Epithelial cell of esophagus (primary cell): ENCODE measurements around the gene PRPH2.
A peak's percentile ranks its signal among the peaks of the same experiment; 100 is the strongest.

Experiments
- DNase-seq: peaks from one replicate; pipeline ENCODE4 v3.0.0; 2010; ENCODE audit warnings: low read depth
- H3K4me3 ChIP-seq: 2 replicates; pipeline ENCODE4 v1.5.1; 2011; ENCODE audit warnings: mild to moderate bottlenecking, low read length, control low read depth
- CTCF ChIP-seq: IDR thresholded peaks from 2 replicates; pipeline ENCODE4 v1.5.1; 2011; ENCODE audit warnings: low read depth, mild to moderate bottlenecking, low read length, control low read depth, inconsistent platforms; ENCODE audit not compliant: insufficient read depth; ENCODE audit errors: missing control alignments

Gene PRPH2

DNA sequence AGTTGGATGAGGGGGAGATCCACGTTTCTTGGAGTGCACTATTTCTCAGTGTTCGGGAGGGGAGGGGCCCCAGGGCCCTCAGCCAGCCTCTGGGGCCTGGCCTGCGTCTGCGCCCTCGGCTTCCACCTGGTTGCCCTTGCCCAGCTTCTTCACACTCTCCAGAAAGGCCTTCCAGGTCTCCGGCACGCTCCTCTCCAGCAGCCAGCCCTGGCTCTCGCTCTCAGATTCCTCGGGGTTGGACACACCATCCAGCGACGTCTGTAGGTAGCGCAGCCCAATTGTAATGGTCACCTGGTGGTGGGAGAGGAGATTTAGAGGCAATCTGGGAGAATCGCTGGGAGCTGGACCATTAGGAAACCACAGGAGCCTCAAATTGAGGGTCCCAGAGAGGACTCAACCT is 24.2 kb downstream of the PRPH2 start:
- H3K4me3 ChIP-seq: no peak overlapping the region
- no peak for DNase-seq
- TF ChIP-seq CTCF: no peak

- TF ChIP-seq CTCF: no peak
- H3K4me3 ChIP-seq: no peak overlapping the region
- DNase-seq: no peak
These were observed 25.1 kb downstream of the PRPH2 start for GRCh38 chr6:42697268-42697655.

GRCh38 chr6:42696526-42697267 is 25.7 kb downstream of the PRPH2 start:
- no peak for TF ChIP-seq CTCF
- DNase-seq: no peak
- no peak overlapping the region for H3K4me3 ChIP-seq

GRCh38 chr6:42694586-42694985 is 27.8 kb downstream of the PRPH2 start:
- no peak overlapping the region for H3K4me3 ChIP-seq
- TF ChIP-seq CTCF: no peak
- peak; percentile 71 for DNase-seq

DNA sequence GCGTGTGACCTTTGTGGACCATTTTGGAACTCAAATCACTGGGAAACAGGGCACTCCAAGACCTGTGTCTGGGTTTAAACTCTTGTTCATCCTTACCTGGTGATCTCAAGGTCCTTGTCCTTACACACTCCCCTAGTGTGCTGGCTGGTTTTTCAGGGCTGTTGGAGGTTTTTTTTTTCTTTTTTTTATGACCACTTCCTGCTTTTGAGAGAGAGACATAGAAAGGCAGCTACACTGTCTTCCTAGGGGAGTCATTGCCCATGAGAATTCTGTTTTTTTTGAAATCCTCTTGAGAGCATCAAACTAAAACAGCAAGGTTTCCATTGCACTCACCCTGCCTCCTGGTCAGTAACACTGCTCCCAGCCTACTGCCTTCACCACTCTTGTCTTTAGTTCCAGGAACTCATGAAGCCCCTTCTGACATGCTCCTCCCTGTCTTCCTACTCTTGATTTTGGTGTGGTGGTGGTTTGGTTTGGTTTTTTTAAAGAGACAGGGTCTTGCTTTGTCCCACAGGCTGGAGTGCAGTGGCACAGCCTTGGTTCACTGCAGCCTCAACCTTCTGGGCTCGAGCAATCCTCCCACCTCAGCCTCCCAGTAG is 28.6 kb downstream of the PRPH2 start:
- DNase-seq: no peak
- H3K4me3 ChIP-seq: no peak overlapping the region
- no peak for TF ChIP-seq CTCF

DNA sequence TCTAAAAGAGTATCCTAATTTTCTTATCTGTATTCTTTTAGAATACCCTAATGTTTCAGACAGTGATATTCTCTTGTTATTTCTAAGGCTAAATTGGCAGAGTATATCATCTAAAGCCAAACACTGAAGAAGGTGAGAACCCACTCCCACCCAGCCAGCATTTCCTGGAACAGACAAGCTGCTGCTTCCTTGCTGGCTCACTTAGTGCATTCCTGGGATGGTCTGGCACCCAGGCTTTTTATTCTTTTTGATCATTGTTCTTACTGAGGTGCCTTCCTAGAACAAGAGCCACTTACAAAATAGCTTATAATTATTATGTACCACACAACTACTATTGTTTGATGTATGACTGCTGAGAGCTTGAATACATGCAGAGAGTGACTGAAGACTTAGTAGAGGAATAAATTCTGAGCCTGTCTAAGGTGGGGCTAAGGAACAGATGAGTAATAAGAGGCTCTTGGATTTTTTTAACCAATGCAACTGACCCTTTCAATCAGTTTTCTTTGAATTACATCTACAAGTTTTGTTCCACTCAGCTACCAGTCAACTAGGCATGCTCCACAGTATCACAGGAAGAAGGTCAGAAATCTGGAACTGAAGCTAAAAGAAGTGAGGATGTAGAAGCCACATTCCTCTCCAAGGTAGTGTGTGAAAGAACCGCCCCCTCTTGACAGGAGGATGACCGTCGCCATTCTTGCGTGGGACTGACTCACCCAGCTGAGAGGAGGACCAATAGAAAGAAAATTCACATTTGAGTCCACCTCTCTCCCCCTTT is 30.1 kb downstream of the PRPH2 start:
- no peak for TF ChIP-seq CTCF

More for the DNA sequence above, 30.1 kb downstream of the PRPH2 start:
- peak; percentile 86 for DNase-seq
- no peak overlapping the region for H3K4me3 ChIP-seq
